LoVo (cell line): Measurements from ENCODE around the gene COL11A2.

Experiments used
- DNase-seq: peaks from one replicate; pipeline ENCODE4 v3.0.0-alpha.2; 2016; ENCODE audit warnings: low spot score

Gene COL11A2

DNA sequence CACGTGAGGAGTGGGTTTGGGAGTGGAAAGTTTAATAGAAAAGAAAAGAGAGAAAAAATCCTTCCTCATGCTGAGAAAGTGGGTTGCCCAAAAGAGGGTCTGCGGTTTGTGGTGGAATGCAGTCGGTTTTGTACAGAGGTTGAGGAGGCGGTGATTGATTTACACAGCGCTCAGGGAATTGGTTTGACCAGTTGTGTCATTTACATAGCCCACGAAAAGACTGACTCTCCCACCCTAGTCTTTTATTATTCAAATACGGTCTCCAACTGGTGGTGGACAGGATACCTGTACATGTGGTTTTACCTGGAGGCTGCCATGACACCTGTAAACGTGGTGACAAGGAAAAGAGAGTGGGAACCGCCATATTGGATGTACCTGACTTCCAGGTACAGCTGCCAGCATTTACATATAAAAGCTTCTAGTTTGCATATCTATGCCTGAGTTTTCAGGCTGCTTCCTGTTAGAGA is 74.4 kb downstream of the COL11A2 start:
- no peak for DNase-seq

- DNase-seq = no peak
These were observed 75.2 kb downstream of the COL11A2 start for GRCh38 chr6:33116841-33117711.

- no peak for DNase-seq
These were observed 75.8 kb downstream of the COL11A2 start for GRCh38 chr6:33116417-33116816.

- DNase-seq = no peak
These were observed 77.9 kb downstream of the COL11A2 start for GRCh38 chr6:33114406-33114805.

- DNase-seq = no peak
These were observed 78.5 kb downstream of the COL11A2 start for GRCh38 chr6:33113755-33114154.
